HepG2 (cell line): ENCODE measurements around the gene STAT5A. TPM values are rescaled to one million over a fixed set of nuclear protein-coding genes. Genes with fewer than 3 reads are reported as not detected.

Experiments used
- AKAP8 ChIP-seq: sonication (generic); formaldehyde crosslinking; IDR thresholded peaks from 2 replicates; pipeline ENCODE4 v1.5.1; 2020; ENCODE audit warnings: mild to moderate bottlenecking, missing genetic modification reagents
- ARNT ChIP-seq: fragments of 450-650 bp; IDR thresholded peaks from 2 replicates; pipeline ENCODE4 v1.6.1; 2017
- ATF7-NPFF ChIP-seq: sonication (generic); formaldehyde crosslinking; IDR thresholded peaks from 2 replicates; pipeline ENCODE4 v1.8.1; 2023; ENCODE audit warnings: mild to moderate bottlenecking, low read depth, missing genetic modification reagents, moderate library complexity
- CEBPB ChIP-seq: IDR thresholded peaks from 2 replicates; pipeline ENCODE4 v1.6.1; 2011; ENCODE audit warnings: low read depth, low read length, improper control_type of control experiment, borderline replicate concordance
- CREM ChIP-seq, 2 experiments: sonication (generic) in 1 of 2; formaldehyde crosslinking in 1 of 2; IDR thresholded peaks; 2 replicates each; pipeline versions ENCODE4 v1.4.0 to v1.6.1; 2016 to 2020; ENCODE audit warnings: antibody characterized with exemption in 1 of 2, mild to moderate bottlenecking in 1 of 2, missing genetic modification reagents in 1 of 2
- HDAC6 ChIP-seq: fragments of 200-600 bp; sonication (generic); IDR thresholded peaks from 2 replicates; pipeline ENCODE4 v1.7.0; 2017; ENCODE audit warnings: mild to moderate bottlenecking, antibody characterized with exemption, low read length, low read depth
- HNF4A ChIP-seq: sonication (generic); formaldehyde crosslinking; IDR thresholded peaks from 2 replicates; pipeline ENCODE4 v1.4.0; 2020; ENCODE audit warnings: missing genetic modification reagents
- ISL2 ChIP-seq: sonication (generic); formaldehyde crosslinking; IDR thresholded peaks from 2 replicates; pipeline ENCODE4 v1.5.0; 2020; ENCODE audit warnings: missing genetic modification reagents
- MIXL1 ChIP-seq: IDR thresholded peaks from 2 replicates; pipeline ENCODE4 v1.6.1; 2016
- RARA ChIP-seq: IDR thresholded peaks from 2 replicates; pipeline ENCODE4 v1.6.1; 2016; ENCODE audit warnings: missing genetic modification reagents, missing compliant biosample characterization
- RELA ChIP-seq: sonication (generic); formaldehyde crosslinking; IDR thresholded peaks from 2 replicates; pipeline ENCODE4 v1.4.0; 2020; ENCODE audit warnings: missing genetic modification reagents
- RORA ChIP-seq: sonication (generic); formaldehyde crosslinking; IDR thresholded peaks from 2 replicates; pipeline ENCODE4 v1.5.0; 2020; ENCODE audit warnings: mild to moderate bottlenecking, missing genetic modification reagents, moderate library complexity
- TBL1XR1 ChIP-seq: fragments of 150-350 bp; IDR thresholded peaks from 2 replicates; pipeline ENCODE4 v1.6.1; 2014; ENCODE audit warnings: borderline replicate concordance, low read length; ENCODE audit not compliant: partially characterized antibody
- TCF12 ChIP-seq, 2 experiments: fragments of 450-650 bp in 1 of 2; sonication (generic) in 1 of 2; formaldehyde crosslinking in 1 of 2; IDR thresholded peaks; 2 replicates each; pipeline versions ENCODE4 v1.6.1 to v1.8.0; 2017 to 2022; ENCODE audit warnings: antibody characterized with exemption in 1 of 2, mild to moderate bottlenecking in 1 of 2, missing genetic modification reagents in 1 of 2, moderate library complexity in 1 of 2
- TP53 ChIP-seq: sonication (generic); formaldehyde crosslinking; conservative IDR thresholded peaks from 2 replicates; pipeline ENCODE4 v1.4.0; 2020; ENCODE audit warnings: missing genetic modification reagents
- ZBTB3 ChIP-seq: sonication (generic); formaldehyde crosslinking; IDR thresholded peaks from 2 replicates; pipeline ENCODE4 v1.4.0; 2020; ENCODE audit warnings: low read depth, mild to moderate bottlenecking, moderate library complexity, missing genetic modification reagents, borderline replicate concordance
- ZNF205 ChIP-seq: IDR thresholded peaks from 2 replicates; pipeline ENCODE4 v1.6.1; 2018; ENCODE audit warnings: missing biosample characterization, missing genetic modification reagents
- ZNF224 ChIP-seq: sonication (generic); formaldehyde crosslinking; IDR thresholded peaks from 2 replicates; pipeline ENCODE4 v1.5.0; 2020; ENCODE audit warnings: mild to moderate bottlenecking, missing genetic modification reagents
- ZNF451 ChIP-seq: sonication (generic); formaldehyde crosslinking; IDR thresholded peaks from 2 replicates; pipeline ENCODE4 v1.5.0; 2020; ENCODE audit warnings: mild to moderate bottlenecking, missing genetic modification reagents
- ZNF564 ChIP-seq: sonication (generic); formaldehyde crosslinking; IDR thresholded peaks from 2 replicates; pipeline ENCODE4 v1.8.1; 2023; ENCODE audit warnings: mild to moderate bottlenecking, missing genetic modification reagents
- ZNF598 ChIP-seq: sonication (generic); formaldehyde crosslinking; IDR thresholded peaks from 2 replicates; pipeline ENCODE4 v1.5.1; 2020; ENCODE audit warnings: mild to moderate bottlenecking, missing genetic modification reagents, borderline replicate concordance
- ZNF672 ChIP-seq: sonication (generic); formaldehyde crosslinking; IDR thresholded peaks from 2 replicates; pipeline ENCODE4 v1.8.1; 2022; ENCODE audit warnings: missing genetic modification reagents
- ZNF678 ChIP-seq: sonication (generic); formaldehyde crosslinking; IDR thresholded peaks from 2 replicates; pipeline ENCODE4 v1.4.0; 2020; ENCODE audit warnings: mild to moderate bottlenecking, missing genetic modification reagents
- polyA plus RNA-seq, 8 experiments: library from polyadenylated mRNA; depleted of rRNA in 3 of 8; stranded (reverse) in 7 of 8; unstranded in 1 of 8; fragments of >200 nt; fragmentation: Illumina TruSeq in 4 of 8; extraction: Trizol in 4 of 8; gene quantifications; 2 replicates each; pipeline versions ENCODE4 v1.2.1 to v1.2.3, GENCODE V29; 2011 to 2016; ENCODE audit warnings: low read depth in 4 of 8, missing spikeins in 1 of 8, mixed read lengths in 1 of 8; ENCODE audit not compliant: insufficient read depth in 1 of 8
- total RNA-seq, 5 experiments: library from RNA; depleted of rRNA; stranded (reverse); fragments of >200 nt; fragmentation: Illumina TruSeq; extraction: Trizol; gene quantifications; 2 replicates each; pipeline ENCODE4 v1.2.3, GENCODE V29; 2016; ENCODE audit warnings: low read depth in 1 of 5
- TF ChIP-seq, protein P1 (sequence below): IDR thresholded peaks from 2 replicates; pipeline ENCODE4 v1.6.1; 2016; ENCODE audit warnings: control low read depth
- TF ChIP-seq, protein P2 (sequence below): sonication (generic); formaldehyde crosslinking; IDR thresholded peaks from 2 replicates; pipeline ENCODE4 v1.4.0; 2020; ENCODE audit warnings: mild to moderate bottlenecking, missing genetic modification reagents, borderline replicate concordance

Gene STAT5A
- total and polyA plus RNA-seq, 2 of the 13 experiments (the other 11 are each of a cell fraction or from before 2014, with no cell fraction given) = 1.4 to 4.1 TPM

GRCh38 chr17:42312285-42313130 is 24.2 kb downstream of the STAT5A start (continued):
- 0 out of 2 replicates have a peak, but pooled peaks have one; percentile 4 for TF ChIP-seq ZBTB3 (CRISPR knock-in tag)
- no peak for TF ChIP-seq ZNF598 (CRISPR knock-in tag)
- TF ChIP-seq ISL2 (CRISPR knock-in tag) = peak; percentile 31; the same call in 1 of the 2 replicates
- TF ChIP-seq, protein P1, sequence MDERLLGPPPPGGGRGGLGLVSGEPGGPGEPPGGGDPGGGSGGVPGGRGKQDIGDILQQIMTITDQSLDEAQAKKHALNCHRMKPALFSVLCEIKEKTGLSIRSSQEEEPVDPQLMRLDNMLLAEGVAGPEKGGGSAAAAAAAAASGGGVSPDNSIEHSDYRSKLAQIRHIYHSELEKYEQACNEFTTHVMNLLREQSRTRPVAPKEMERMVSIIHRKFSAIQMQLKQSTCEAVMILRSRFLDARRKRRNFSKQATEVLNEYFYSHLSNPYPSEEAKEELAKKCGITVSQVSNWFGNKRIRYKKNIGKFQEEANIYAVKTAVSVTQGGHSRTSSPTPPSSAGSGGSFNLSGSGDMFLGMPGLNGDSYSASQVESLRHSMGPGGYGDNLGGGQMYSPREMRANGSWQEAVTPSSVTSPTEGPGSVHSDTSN (CRISPR knock-in tag) = no peak
- peak; percentile 41 for TF ChIP-seq RARA (CRISPR knock-in tag)
- peak; percentile 62; the same call in 1 of the 2 replicates for TF ChIP-seq ZNF451
- TF ChIP-seq CREM (IDR thresholded peaks at IDR 0.05) = 0 out of 2 replicates have a peak, but pooled peaks have one; percentile 13
- TF ChIP-seq CREM (CRISPR knock-in tag; IDR thresholded peaks at IDR 0.05) = no peak
- TF ChIP-seq ZNF564 = peak; percentile 66; the same call in 1 of the 2 replicates
- TF ChIP-seq TCF12 (IDR thresholded peaks at IDR 0.05) = no peak
- TF ChIP-seq TCF12 (CRISPR knock-in tag; IDR thresholded peaks at IDR 0.05) = peak; percentile 85
- TF ChIP-seq ZNF224 (CRISPR knock-in tag) = 0 out of 2 replicates have a peak, but pooled peaks have one; percentile 71
- TF ChIP-seq RELA (CRISPR knock-in tag) = peak; percentile 64; the same call in 1 of the 2 replicates
- no peak for TF ChIP-seq TP53
- TF ChIP-seq ZNF678 = peak; percentile 79; the same call in 1 of the 2 replicates
- TF ChIP-seq, protein P2, sequence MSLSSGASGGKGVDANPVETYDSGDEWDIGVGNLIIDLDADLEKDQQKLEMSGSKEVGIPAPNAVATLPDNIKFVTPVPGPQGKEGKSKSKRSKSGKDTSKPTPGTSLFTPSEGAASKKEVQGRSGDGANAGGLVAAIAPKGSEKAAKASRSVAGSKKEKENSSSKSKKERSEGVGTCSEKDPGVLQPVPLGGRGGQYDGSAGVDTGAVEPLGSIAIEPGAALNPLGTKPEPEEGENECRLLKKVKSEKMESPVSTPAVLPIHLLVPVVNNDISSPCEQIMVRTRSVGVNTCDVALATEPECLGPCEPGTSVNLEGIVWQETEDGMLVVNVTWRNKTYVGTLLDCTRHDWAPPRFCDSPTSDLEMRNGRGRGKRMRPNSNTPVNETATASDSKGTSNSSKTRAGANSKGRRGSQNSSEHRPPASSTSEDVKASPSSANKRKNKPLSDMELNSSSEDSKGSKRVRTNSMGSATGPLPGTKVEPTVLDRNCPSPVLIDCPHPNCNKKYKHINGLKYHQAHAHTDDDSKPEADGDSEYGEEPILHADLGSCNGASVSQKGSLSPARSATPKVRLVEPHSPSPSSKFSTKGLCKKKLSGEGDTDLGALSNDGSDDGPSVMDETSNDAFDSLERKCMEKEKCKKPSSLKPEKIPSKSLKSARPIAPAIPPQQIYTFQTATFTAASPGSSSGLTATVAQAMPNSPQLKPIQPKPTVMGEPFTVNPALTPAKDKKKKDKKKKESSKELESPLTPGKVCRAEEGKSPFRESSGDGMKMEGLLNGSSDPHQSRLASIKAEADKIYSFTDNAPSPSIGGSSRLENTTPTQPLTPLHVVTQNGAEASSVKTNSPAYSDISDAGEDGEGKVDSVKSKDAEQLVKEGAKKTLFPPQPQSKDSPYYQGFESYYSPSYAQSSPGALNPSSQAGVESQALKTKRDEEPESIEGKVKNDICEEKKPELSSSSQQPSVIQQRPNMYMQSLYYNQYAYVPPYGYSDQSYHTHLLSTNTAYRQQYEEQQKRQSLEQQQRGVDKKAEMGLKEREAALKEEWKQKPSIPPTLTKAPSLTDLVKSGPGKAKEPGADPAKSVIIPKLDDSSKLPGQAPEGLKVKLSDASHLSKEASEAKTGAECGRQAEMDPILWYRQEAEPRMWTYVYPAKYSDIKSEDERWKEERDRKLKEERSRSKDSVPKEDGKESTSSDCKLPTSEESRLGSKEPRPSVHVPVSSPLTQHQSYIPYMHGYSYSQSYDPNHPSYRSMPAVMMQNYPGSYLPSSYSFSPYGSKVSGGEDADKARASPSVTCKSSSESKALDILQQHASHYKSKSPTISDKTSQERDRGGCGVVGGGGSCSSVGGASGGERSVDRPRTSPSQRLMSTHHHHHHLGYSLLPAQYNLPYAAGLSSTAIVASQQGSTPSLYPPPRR (CRISPR knock-in tag) = peak; percentile 82
- no peak for TF ChIP-seq ARNT
- no peak for TF ChIP-seq CEBPB
- no peak for TF ChIP-seq RORA (CRISPR knock-in tag)
- TF ChIP-seq HDAC6 = no peak
- peak; percentile 62 for TF ChIP-seq MIXL1
- peak; percentile 58 for TF ChIP-seq HNF4A
- TF ChIP-seq TBL1XR1 = no peak
- TF ChIP-seq AKAP8 (CRISPR knock-in tag) = peak; percentile 86; the same call in 1 of the 2 replicates
- TF ChIP-seq ATF7-NPFF (CRISPR knock-in tag) = peak; percentile 81
- TF ChIP-seq ZNF205 (CRISPR knock-in tag) = peak; percentile 68; the same call in 1 of the 2 replicates
- no peak for TF ChIP-seq ZNF672 (CRISPR knock-in tag)
